HepG2 (cell line): ENCODE data around the gene LZTR1. TPM values are rescaled to one million over a fixed set of nuclear protein-coding genes. Genes with fewer than 3 reads are reported as not detected.

ENCODE experiments used
- AGO2 ChIP-seq: fragments of 200-400 bp; formaldehyde crosslinking; optimal IDR thresholded peaks from 2 replicates; pipeline ENCODE3; 2017; ENCODE audit warnings: mild to moderate bottlenecking, low read depth, low read length, moderate library complexity
- ATF5 ChIP-seq: sonication (generic); formaldehyde crosslinking; IDR thresholded peaks from 2 replicates; pipeline ENCODE4 v1.4.0; 2020; ENCODE audit warnings: mild to moderate bottlenecking, low read depth, missing genetic modification reagents
- GABPA ChIP-seq, 2 experiments: IDR thresholded peaks; 2 replicates each; pipeline ENCODE4 v1.6.1; 2011 to 2016; ENCODE audit warnings: low read depth in 2 of 2, low read length in 1 of 2, missing biosample characterization in 1 of 2, missing genetic modification characterization in 1 of 2
- HOXA3 ChIP-seq: sonication (generic); formaldehyde crosslinking; IDR thresholded peaks from 2 replicates; pipeline ENCODE4 v1.5.0; 2020; ENCODE audit warnings: missing genetic modification reagents
- KDM6A ChIP-seq: IDR thresholded peaks from 2 replicates; pipeline ENCODE4 v1.6.1; 2016; ENCODE audit warnings: low read depth
- MAX ChIP-seq: IDR thresholded peaks from 2 replicates; pipeline ENCODE4 v1.6.1; 2012; ENCODE audit warnings: inconsistent platforms
- MIXL1 ChIP-seq: IDR thresholded peaks from 2 replicates; pipeline ENCODE4 v1.6.1; 2016
- MXD1 ChIP-seq: sonication (generic); formaldehyde crosslinking; IDR thresholded peaks from 2 replicates; pipeline ENCODE4 v1.4.0; 2020; ENCODE audit warnings: mild to moderate bottlenecking, missing genetic modification reagents
- NFRKB ChIP-seq: fragments of 450-650 bp; IDR thresholded peaks from 2 replicates; pipeline ENCODE4 v1.6.1; 2017
- PITX1 ChIP-seq: sonication (generic); formaldehyde crosslinking; IDR thresholded peaks from 2 replicates; pipeline ENCODE4 v1.5.1; 2020; ENCODE audit warnings: mild to moderate bottlenecking, missing genetic modification reagents
- RXRB ChIP-seq: IDR thresholded peaks from 2 replicates; pipeline ENCODE4 v1.6.1; 2016; ENCODE audit warnings: borderline replicate concordance, missing genetic modification reagents, missing compliant biosample characterization
- SRSF1 ChIP-seq: fragments of 200-400 bp; formaldehyde crosslinking; optimal IDR thresholded peaks from 2 replicates; pipeline ENCODE3; 2017; ENCODE audit warnings: mild to moderate bottlenecking, low read depth, low read length, moderate library complexity
- STAT5B ChIP-seq: sonication (generic); formaldehyde crosslinking; IDR thresholded peaks from 2 replicates; pipeline ENCODE4 v1.4.0; 2020; ENCODE audit warnings: missing genetic modification reagents
- TOPORS ChIP-seq: sonication (generic); formaldehyde crosslinking; IDR thresholded peaks from 2 replicates; pipeline ENCODE4 v1.8.0; 2023; ENCODE audit warnings: mild to moderate bottlenecking, missing genetic modification reagents
- TRIM24 ChIP-seq: sonication (generic); formaldehyde crosslinking; IDR thresholded peaks from 2 replicates; pipeline ENCODE4 v1.8.0; 2022; ENCODE audit warnings: mild to moderate bottlenecking, missing genetic modification reagents
- ZBTB34 ChIP-seq: sonication (generic); formaldehyde crosslinking; IDR thresholded peaks from 2 replicates; pipeline ENCODE4 v1.8.0; 2022; ENCODE audit warnings: mild to moderate bottlenecking, missing genetic modification reagents
- ZMYM3 ChIP-seq: sonication (generic); formaldehyde crosslinking; IDR thresholded peaks from 2 replicates; pipeline ENCODE4 v1.5.1; 2020; ENCODE audit warnings: mild to moderate bottlenecking, missing genetic modification reagents
- ZNF33A ChIP-seq: sonication (generic); formaldehyde crosslinking; IDR thresholded peaks from 2 replicates; pipeline ENCODE4 v1.5.1; 2020; ENCODE audit warnings: missing genetic modification reagents, mild to moderate bottlenecking, moderate library complexity, borderline replicate concordance
- ZNF431 ChIP-seq: sonication (generic); formaldehyde crosslinking; IDR thresholded peaks from 2 replicates; pipeline ENCODE4 v1.9.0; 2022; ENCODE audit warnings: missing genetic modification reagents, low read depth, mild to moderate bottlenecking, borderline replicate concordance
- ZNF543 ChIP-seq: sonication (generic); formaldehyde crosslinking; IDR thresholded peaks from 2 replicates; pipeline ENCODE4 v1.4.0; 2020; ENCODE audit warnings: mild to moderate bottlenecking, missing genetic modification reagents
- ZNF562 ChIP-seq: sonication (generic); formaldehyde crosslinking; IDR thresholded peaks from 2 replicates; pipeline ENCODE4 v1.8.0; 2022; ENCODE audit warnings: missing genetic modification reagents, borderline replicate concordance
- ZNF704 ChIP-seq: sonication (generic); formaldehyde crosslinking; IDR thresholded peaks from 2 replicates; pipeline ENCODE4 v1.8.1; 2023; ENCODE audit warnings: mild to moderate bottlenecking, inconsistent platforms, moderate library complexity, missing genetic modification reagents, borderline replicate concordance
- ZNF766 ChIP-seq: sonication (generic); formaldehyde crosslinking; IDR thresholded peaks from 2 replicates; pipeline ENCODE4 v1.5.0; 2020; ENCODE audit warnings: missing genetic modification reagents, borderline replicate concordance
- ZSCAN5A ChIP-seq: sonication (generic); formaldehyde crosslinking; IDR thresholded peaks from 2 replicates; pipeline ENCODE4 v1.8.0; 2022; ENCODE audit warnings: mild to moderate bottlenecking, missing genetic modification reagents, borderline replicate concordance
- polyA plus RNA-seq, 8 experiments: library from polyadenylated mRNA; depleted of rRNA in 3 of 8; stranded (reverse) in 7 of 8; unstranded in 1 of 8; fragments of >200 nt; fragmentation: Illumina TruSeq in 4 of 8; extraction: Trizol in 4 of 8; gene quantifications; 2 replicates each; pipeline versions ENCODE4 v1.2.1 to v1.2.3, GENCODE V29; 2011 to 2016; ENCODE audit warnings: low read depth in 4 of 8, missing spikeins in 1 of 8, mixed read lengths in 1 of 8; ENCODE audit not compliant: insufficient read depth in 1 of 8
- total RNA-seq, 5 experiments: library from RNA; depleted of rRNA; stranded (reverse); fragments of >200 nt; fragmentation: Illumina TruSeq; extraction: Trizol; gene quantifications; 2 replicates each; pipeline ENCODE4 v1.2.3, GENCODE V29; 2016; ENCODE audit warnings: low read depth in 1 of 5

Gene LZTR1
- total and polyA plus RNA-seq, 2 of the 13 experiments (the other 11 are each of a cell fraction or from before 2014, with no cell fraction given) = 21.8 to 22.4 TPM

GRCh38 chr22:21014726-21015465, 32.8 kb downstream of the LZTR1 start, which contains the start of gene P2RX6 (continued):
- TF ChIP-seq MXD1 = no peak
- TF ChIP-seq NFRKB = no peak
- peak; percentile 49 for TF ChIP-seq GABPA (IDR thresholded peaks at IDR 0.05; ENCODE audit: low read depth, low read length)
- peak; percentile 83 for TF ChIP-seq GABPA (CRISPR knock-in tag; IDR thresholded peaks at IDR 0.05; ENCODE audit: low read depth)
- 0 out of 2 replicates have a peak, but pooled peaks have one; percentile 13 for TF ChIP-seq KDM6A
- TF ChIP-seq SRSF1 = peak; percentile 46
- TF ChIP-seq ZNF543 (CRISPR knock-in tag) = no peak
- no peak for TF ChIP-seq TRIM24 (CRISPR knock-in tag)
- TF ChIP-seq ZNF431 (CRISPR knock-in tag) = no peak
- peak; percentile 59; the same call in 1 of the 2 replicates for TF ChIP-seq ZMYM3 (CRISPR knock-in tag)
- TF ChIP-seq ZNF562 (CRISPR knock-in tag) = no peak
- no peak for TF ChIP-seq ZBTB34 (CRISPR knock-in tag)
- TF ChIP-seq HOXA3 (CRISPR knock-in tag) = peak; percentile 30; the same call in 1 of the 2 replicates
- TF ChIP-seq TOPORS (CRISPR knock-in tag) = no peak
- no peak for TF ChIP-seq ZNF704 (CRISPR knock-in tag)
- TF ChIP-seq ATF5 = no peak
- TF ChIP-seq ZSCAN5A (CRISPR knock-in tag) = no peak
- TF ChIP-seq MAX = peak; percentile 19; the same call in 1 of the 2 replicates
- TF ChIP-seq ZNF33A = no peak
- 0 out of 2 replicates have a peak, but pooled peaks have one; percentile 18 for TF ChIP-seq PITX1 (CRISPR knock-in tag)
- no peak for TF ChIP-seq STAT5B (CRISPR knock-in tag)
- TF ChIP-seq ZNF766 = no peak
- no peak for TF ChIP-seq AGO2
- TF ChIP-seq MIXL1 (CRISPR knock-in tag) = no peak
- peak; percentile 41; the same call in 1 of the 2 replicates for TF ChIP-seq RXRB (CRISPR knock-in tag)
